Muscle layer of duodenum (tissue), 2 donors: ENCODE results near the gene KLB.

Source experiments
- H3K27ac ChIP-seq: one replicate; pipeline ENCODE4 v1.7.0; 2013; ENCODE audit warnings: mild to moderate bottlenecking, low read length
- H3K27me3 ChIP-seq: one replicate; pipeline ENCODE4 v1.7.0; 2013; ENCODE audit warnings: low read depth, mild to moderate bottlenecking, control low read depth, low read length
- H3K36me3 ChIP-seq, 2 donors: one replicate each; pipeline ENCODE4 v1.7.0; 2013; ENCODE audit warnings: low read length in 2 of 2, control low read depth in 1 of 2, mild to moderate bottlenecking in 1 of 2; ENCODE audit not compliant: insufficient read depth in 2 of 2, control insufficient read depth in 1 of 2
- H3K4me1 ChIP-seq, 2 donors: one replicate each; pipeline ENCODE4 v1.7.0; 2013; ENCODE audit warnings: low read length in 2 of 2, mild to moderate bottlenecking in 2 of 2, control low read depth in 1 of 2, moderate library complexity in 1 of 2; ENCODE audit not compliant: insufficient read depth in 2 of 2, control insufficient read depth in 1 of 2
- H3K4me3 ChIP-seq, 2 donors: one replicate each; pipeline ENCODE4 v1.7.0; 2013; ENCODE audit warnings: low read length in 2 of 2, low read depth in 1 of 2, mild to moderate bottlenecking in 1 of 2
- H3K9me3 ChIP-seq, 2 donors: one replicate each; pipeline ENCODE4 v1.7.0; 2013; ENCODE audit warnings: low read length in 2 of 2, control low read depth in 1 of 2, mild to moderate bottlenecking in 1 of 2; ENCODE audit not compliant: control insufficient read depth in 1 of 2
- donor health status: healthy.

KLB gene

GRCh38 chr4:39469429-39470077 lies 62.8 kb downstream of the KLB start:
- H3K9me3 ChIP-seq: no peaks in the 10 kb centered on the region
- no peak overlapping the region for H3K27ac ChIP-seq
- no peak overlapping the region for H3K4me3 ChIP-seq
- no peaks in the 10 kb centered on the region for H3K27me3 ChIP-seq
- H3K4me1 ChIP-seq: peaks cover 0 to 2% of the 10 kb centered on the region in 2 donors
- H3K36me3 ChIP-seq: peaks cover 10 to 13% of the 10 kb centered on the region in 2 donors

- Histone ChIP-seq H3K4me1 (no peaks in the 10 kb centered on the region), H3K36me3 (peaks cover 5 to 10% of the 10 kb centered on the region in 2 donors), H3K4me3 (no peak overlapping the region), H3K27me3 (no peaks in the 10 kb centered on the region), H3K27ac (no peak overlapping the region), H3K9me3 (no peaks in the 10 kb centered on the region)
Observed at GRCh38 chr4:39470402-39470801, 63.7 kb downstream of the KLB start.

- H3K27me3 ChIP-seq: no peaks in the 10 kb centered on the region
- no peaks in the 10 kb centered on the region for H3K9me3 ChIP-seq
- no peak overlapping the region for H3K4me3 ChIP-seq
- H3K36me3 ChIP-seq: peaks cover 8 to 15% of the 10 kb centered on the region in 2 donors
- no peaks in the 10 kb centered on the region for H3K4me1 ChIP-seq
- no peak overlapping the region for H3K27ac ChIP-seq
Observed at GRCh38 chr4:39472396-39472795, 65.7 kb downstream of the KLB start.

- no peaks in the 10 kb centered on the region for H3K4me1 ChIP-seq
- H3K9me3 ChIP-seq: no peaks in the 10 kb centered on the region
- no peaks in the 10 kb centered on the region for H3K27me3 ChIP-seq
- no peak overlapping the region for H3K4me3 ChIP-seq
- no peak overlapping the region for H3K27ac ChIP-seq
- peaks cover 8 to 15% of the 10 kb centered on the region in 2 donors for H3K36me3 ChIP-seq
Observed at GRCh38 chr4:39476187-39476895, 69.6 kb downstream of the KLB start.

GRCh38 chr4:39480251-39480650 lies 73.5 kb downstream of the KLB start:
- Histone ChIP-seq H3K27ac (no peak overlapping the region), H3K27me3 (no peaks in the 10 kb centered on the region), H3K4me1 (no peaks in the 10 kb centered on the region)

GRCh38 chr4:39480902-39481695 lies 74.4 kb downstream of the KLB start:
- Histone ChIP-seq H3K36me3 (peaks cover 0 to 2% of the 10 kb centered on the region in 2 donors), H3K27me3 (no peaks in the 10 kb centered on the region), H3K4me3 (peak overlapping the region in 1 of 2 donors; percentile 21), H3K27ac (no peak overlapping the region), H3K4me1 (no peaks in the 10 kb centered on the region), H3K9me3 (no peaks in the 10 kb centered on the region)

More at GRCh38 chr4:39480251-39480650, 73.5 kb downstream of the KLB start:
- Histone ChIP-seq H3K4me3 (no peak overlapping the region), H3K9me3 (no peaks in the 10 kb centered on the region), H3K36me3 (peaks cover 3 to 4% of the 10 kb centered on the region in 2 donors)

GRCh38 chr4:39484582-39485272 lies 78.0 kb downstream of the KLB start:
- H3K4me1 ChIP-seq: no peaks in the 10 kb centered on the region
- H3K4me3 ChIP-seq: no peak overlapping the region
- no peaks in the 10 kb centered on the region for H3K27me3 ChIP-seq
- no peaks in the 10 kb centered on the region for H3K9me3 ChIP-seq
- no peak overlapping the region for H3K27ac ChIP-seq
- no peaks in the 10 kb centered on the region for H3K36me3 ChIP-seq

- H3K9me3 ChIP-seq: no peaks in the 10 kb centered on the region
- no peaks in the 10 kb centered on the region for H3K27me3 ChIP-seq
- no peak overlapping the region for H3K4me3 ChIP-seq
- H3K36me3 ChIP-seq: no peaks in the 10 kb centered on the region
- H3K4me1 ChIP-seq: no peaks in the 10 kb centered on the region
- H3K27ac ChIP-seq: no peak overlapping the region
Observed at GRCh38 chr4:39486221-39486804, 79.6 kb downstream of the KLB start.

GRCh38 chr4:39490322-39490721 lies 83.6 kb downstream of the KLB start:
- Histone ChIP-seq H3K36me3 (no peaks in the 10 kb centered on the region), H3K4me1 (no peaks in the 10 kb centered on the region), H3K27ac (no peak overlapping the region), H3K27me3 (no peaks in the 10 kb centered on the region), H3K9me3 (no peaks in the 10 kb centered on the region), H3K4me3 (no peak overlapping the region)

GRCh38 chr4:39494354-39494753 lies 87.6 kb downstream of the KLB start:
- Histone ChIP-seq H3K27ac (no peak overlapping the region), H3K4me3 (no peak overlapping the region), H3K4me1 (no peaks in the 10 kb centered on the region), H3K9me3 (no peaks in the 10 kb centered on the region), H3K36me3 (peaks cover 7 to 9% of the 10 kb centered on the region in 2 donors), H3K27me3 (no peaks in the 10 kb centered on the region)
